LoVo (cell line): ENCODE data around the gene PRKAG1.

Experiments
- DNase-seq: peaks from one replicate; pipeline ENCODE4 v3.0.0-alpha.2; 2016; ENCODE audit warnings: low spot score

The PRKAG1 gene

DNA sequence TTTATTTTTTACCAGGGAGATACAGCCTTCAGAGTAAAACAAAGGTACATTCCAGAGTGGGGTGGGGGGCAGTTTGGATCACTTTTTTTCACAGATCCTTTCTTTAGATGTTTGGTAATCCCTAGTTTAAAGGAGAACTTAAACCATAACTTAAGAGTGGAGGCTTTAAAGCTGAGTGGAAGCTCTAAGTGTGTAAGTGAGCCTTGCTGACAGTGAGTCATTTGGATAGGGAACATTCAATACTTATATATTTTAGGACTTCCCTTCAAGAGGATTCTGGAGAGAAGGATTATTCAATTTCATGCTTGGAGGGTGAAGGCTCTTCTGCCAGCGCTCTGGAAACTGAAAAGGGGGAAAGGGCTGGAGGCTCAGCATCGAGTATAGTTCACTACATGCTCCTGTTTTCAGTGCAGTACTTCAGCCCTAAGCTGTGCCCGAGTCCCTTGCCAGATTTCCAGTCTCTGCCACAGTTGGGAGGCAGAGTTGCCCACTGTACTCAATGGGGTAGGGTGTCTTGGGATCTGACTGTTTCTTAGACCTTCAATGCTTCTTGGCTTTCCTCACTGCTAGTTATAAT lies 8.4 kb downstream of the PRKAG1 start:
- no peak for DNase-seq

DNA sequence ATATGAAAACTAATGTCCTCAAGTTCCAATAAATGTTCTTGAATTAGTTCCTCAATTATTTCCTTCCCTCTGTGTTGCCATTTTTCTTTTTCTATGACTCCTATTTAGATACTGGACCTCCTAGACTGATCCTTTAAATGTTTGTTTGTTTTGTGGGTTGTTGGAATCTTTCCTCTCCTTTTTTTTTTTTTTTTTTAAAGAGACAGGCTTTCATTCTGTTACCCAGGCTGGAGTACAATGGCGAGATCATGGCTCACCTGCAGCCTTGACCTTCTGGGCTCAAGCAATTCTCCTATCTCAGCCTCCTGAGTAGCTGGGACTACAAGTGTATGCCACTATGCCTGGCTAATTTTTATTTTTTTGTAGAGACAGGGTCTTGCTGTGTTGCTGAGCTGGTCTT lies 9.6 kb downstream of the PRKAG1 start:
- no peak for DNase-seq

DNA sequence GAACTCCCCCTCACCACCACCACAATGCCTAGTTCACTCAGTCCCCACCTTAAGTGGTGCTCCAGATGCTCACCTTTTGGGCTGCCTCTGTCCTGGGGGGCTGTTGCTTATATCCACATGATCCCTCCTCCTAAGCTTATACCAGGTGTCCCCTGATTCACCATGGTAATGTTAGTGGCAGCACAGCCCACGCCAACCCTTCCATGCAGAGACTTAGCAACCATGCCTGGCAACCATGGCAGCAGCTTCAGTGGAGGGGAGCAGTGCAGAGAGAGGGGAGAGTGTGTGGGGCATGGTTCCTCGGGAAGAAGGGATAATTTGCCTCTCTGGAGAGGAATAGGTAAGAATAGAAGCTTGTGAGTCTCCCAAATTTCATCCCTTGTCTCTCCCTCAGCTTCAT lies 18.2 kb downstream of the PRKAG1 start:
- DNase-seq = no peak

DNA sequence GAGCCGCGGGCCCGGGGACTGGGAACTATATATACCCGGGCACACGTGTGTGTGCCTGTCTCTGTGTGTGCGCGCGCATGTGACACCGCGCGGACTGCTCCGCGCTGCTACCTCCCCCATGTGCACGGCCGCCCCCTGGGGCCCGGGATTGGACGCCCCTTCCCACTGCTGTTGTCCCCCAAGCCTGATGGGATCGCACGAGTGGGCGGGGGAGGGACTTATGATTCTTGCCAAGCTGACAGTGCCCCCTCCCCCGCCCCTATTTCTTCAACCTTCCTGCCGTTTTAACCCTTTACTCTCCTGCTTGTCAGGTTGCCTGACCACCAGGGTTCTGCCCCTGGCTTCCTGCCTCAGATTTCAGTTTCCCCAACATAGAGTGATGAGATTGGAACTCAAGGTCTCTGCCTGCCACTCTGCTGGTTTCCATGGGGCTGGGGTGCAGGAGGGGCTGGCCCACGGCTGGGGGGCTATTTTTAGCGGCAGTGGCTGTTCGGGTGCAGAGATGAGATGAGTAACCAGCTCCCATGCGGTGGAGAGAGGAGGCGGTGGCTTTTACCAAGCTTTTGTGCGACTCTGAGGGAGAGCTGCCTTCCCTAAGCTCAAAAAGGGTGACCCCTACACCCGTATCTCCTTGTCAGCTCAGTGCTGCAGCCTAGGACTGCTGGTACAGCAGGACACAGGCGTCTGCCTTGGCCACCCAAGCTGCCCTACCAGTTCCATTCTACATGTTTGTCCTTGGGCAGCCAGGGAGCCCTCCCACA lies 19.0 kb downstream of the PRKAG1 start, which contains the start of gene DDN:
TSS of gene DDN (minus strand) at position 5 of the 761 bp plus-strand sequence. CDS start 88 bp downstream, outside the sequence.
- DNase-seq = no peak

DNA sequence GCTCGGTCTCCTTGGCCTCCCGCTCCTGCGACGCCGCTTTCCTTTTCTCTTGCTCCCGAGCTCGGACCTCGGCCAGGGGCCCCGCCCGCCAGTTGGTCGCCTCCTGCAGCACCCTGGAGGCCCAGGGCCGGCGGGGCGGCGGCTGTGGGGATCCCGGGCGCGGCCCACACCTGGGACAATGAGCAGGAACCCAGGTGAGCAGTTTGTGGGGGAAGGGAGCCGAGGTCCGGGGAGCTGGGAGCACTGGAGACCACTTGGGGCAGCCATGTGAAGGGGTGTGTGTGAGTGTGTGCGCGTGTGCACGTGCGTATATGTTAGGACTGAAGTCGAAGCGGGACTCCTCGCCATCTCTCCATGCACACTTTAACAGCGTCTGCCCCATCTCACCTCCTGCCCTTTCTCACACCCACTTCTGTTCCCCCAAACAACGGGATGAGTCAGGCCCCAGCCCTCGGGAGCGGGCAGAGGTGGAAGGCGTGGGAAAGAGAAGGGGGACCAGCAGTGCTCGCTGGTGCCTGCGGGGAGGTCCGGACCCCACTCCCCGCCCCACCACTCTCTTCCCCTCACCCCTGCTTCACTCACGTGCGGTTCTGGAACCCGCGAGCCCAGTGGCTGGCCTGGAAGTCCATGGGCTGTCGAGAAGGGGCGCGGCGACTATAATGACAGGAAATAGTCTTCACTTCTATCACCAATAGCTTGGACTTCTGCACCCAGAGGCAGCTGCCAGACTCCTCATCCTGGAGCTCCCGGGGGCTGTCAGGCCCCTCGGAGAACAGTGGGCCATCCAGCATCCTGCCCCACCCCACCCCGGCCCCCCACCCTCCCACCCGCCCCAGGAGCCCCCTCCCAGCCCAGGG lies 19.9 kb downstream of the PRKAG1 start:
- no peak for DNase-seq

DNA sequence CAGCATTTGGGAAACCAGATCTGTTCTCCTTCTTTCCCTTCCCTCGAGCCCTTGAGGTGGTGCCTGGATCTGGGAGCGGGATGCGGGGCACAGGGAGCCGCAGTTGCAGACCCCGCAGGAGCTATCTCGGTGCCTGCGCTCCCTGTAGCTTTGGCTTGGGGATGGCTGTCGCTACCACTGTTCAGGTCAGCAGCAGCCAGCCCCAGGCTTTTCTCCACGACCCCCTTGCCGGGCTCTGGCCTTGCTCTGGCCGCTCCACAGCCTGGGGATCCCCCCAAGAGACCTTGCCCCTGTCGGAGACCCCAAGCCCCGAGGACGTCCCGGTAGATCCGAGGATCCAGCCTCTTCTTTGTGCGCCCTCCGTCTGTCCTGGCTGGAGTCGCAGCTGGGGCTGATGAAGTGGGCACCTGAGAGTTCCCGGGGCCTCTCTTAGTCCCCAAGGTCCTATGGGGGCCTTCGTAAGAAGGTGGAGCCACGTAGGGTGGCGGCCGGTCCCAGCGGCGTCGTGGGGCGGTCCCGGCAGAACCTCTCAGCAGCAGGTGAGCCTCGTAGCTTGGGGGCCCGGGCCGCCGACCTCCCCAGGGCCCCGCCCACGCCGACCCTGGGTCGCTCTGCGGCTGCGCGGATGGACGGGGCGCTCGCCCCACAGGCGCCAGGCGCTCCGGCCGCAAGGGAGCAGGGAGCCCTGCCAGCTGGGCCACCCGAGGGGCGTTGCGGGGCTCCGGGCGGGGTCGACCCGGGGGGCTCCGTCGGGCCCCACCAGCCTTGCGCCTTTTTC lies 20.7 kb downstream of the PRKAG1 start:
- no peak for DNase-seq

DNA sequence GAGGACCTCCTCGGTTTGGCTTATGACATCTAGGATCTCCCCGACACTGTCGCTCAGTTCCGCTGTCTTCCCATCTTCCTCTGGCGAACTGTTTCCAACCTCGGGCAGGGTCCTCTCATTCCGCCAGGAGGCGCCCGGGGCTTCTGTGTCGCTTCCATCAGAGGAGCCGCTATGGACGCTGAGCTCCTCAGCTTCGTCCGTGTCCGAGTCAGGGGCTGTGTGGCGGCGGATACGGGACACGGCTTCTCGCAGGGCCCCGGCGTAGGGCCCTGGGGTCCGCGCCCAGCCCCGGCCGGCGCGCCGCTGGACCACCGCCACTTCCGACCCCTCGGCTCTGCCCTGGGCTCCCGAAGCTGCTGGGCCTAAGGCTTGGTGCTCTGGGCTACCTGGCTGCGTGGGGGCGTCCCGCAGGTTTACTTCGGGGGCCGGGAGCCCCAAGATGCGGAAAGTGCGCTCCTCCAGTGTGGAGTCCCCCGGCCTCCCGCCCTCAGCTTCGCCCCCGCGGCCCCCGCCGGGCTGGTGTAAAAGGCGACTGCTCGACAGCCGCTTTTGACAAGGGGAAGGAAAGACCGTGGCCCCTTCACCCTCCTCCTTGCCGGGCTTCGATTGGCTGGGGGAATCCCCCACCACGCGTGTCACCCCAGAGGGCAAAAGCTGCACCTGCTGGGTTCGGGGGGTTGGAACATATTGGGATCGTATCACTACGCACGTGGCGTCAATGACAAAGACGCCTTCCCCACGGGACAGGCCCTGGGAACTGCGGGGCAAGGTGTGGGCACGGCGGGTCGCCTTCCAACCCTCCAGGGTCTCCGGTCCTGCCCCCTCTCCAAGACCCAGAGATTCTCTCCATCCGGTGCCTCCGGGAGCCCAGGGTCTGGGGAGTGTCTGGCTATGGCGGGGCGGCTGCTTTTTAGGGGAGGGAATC lies 21.5 kb downstream of the PRKAG1 start:
- DNase-seq = peak; percentile 29

DNA sequence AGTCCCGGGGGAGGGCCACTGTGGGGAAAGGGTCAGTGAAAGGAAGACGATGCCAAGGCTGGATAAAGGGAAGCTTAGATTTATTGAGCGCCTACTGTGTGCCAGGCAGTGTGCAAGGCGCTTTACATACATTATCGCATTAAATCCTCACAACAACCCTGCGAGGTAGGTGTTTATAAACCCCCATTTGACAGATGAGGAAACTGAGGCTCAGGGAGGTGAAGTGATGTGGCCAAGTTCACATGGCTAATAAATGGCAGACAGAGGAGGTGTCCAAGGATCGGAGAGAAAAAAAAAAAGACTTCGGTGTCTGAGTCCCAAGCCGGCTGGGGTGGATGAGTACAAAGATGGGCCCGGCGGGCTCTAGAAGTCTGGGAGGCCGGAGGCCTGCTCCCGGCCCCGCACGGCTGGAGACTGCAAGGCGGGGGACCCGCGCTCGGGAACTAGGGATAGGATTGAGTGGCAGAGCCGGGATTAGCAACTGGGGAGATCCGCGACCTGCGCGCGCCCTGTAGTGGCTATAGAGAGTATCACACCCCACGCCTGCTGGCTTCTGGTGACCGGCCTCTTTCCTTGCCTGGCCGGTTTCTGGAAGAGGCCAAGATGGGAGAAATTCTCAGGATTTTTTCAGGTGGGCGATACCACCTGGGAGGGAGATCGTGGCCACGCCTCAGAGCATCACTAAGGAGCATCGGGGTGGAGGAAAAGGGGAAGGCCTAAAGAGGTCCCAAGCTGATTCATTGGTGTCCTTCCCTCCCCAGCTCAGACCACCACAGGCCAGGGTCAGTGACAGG lies 23.3 kb downstream of the PRKAG1 start:
- DNase-seq = peak; percentile 92

DNA sequence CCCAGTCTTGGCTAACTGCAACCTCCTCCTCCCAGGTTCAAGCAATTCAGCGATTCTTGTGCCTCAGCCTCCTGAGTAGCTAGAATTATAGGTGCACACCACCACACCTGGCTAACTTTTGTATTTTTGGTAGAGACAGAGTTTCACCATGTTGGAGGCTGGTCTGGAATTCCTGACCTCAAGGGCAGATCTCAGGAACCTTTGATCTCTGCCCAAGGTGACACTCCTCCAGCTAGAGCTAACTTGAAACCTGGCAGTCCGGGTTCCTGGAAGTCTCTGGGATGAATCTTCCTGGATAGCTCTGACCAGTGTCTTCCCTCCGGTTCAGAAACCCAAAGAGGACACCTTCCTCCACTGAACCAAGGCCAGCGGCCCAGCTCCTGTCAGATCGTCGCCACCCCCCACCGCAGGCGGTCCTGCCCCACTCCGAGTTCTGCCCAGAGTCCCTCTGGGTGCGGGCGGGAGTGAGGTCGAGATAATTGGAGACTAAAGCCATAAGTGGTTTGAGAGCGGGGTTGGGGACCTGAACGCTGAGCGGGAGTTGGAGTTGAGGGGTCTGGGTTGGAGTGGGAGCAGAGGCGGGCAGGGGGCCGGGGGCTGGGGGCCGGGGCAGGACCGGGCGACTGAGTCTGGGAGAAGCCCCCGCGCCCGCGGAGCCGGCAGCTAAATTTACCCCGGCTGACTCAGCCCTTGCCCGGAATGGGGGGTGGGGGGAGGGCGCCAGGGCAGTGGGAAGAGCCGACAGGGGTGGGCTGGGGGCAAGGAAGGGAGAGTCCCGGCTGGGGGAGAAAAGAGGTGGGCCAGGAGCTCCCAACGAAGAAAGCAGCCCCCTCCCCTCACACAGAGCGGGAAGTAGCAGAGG lies 24.1 kb downstream of the PRKAG1 start:
- no peak for DNase-seq

DNA sequence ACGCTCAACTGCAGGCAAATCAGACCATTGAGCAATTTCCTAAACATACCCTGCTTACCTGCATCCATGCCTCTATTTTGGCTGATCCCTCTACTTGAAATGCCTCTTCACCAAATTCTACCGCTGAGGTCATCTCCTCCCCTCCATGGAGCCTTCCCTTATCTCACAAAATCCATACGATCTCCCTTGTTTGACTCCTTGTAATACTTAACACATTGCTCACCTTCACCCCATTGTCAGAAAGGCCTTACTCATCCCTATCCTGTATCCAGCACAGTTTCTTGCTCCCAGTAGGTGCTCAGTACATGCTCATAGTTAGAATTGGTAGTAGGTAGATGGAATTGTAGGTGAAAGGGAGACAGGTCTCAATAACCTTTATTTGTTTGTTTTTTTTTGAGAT lies 24.8 kb downstream of the PRKAG1 start:
- no peak for DNase-seq

DNA sequence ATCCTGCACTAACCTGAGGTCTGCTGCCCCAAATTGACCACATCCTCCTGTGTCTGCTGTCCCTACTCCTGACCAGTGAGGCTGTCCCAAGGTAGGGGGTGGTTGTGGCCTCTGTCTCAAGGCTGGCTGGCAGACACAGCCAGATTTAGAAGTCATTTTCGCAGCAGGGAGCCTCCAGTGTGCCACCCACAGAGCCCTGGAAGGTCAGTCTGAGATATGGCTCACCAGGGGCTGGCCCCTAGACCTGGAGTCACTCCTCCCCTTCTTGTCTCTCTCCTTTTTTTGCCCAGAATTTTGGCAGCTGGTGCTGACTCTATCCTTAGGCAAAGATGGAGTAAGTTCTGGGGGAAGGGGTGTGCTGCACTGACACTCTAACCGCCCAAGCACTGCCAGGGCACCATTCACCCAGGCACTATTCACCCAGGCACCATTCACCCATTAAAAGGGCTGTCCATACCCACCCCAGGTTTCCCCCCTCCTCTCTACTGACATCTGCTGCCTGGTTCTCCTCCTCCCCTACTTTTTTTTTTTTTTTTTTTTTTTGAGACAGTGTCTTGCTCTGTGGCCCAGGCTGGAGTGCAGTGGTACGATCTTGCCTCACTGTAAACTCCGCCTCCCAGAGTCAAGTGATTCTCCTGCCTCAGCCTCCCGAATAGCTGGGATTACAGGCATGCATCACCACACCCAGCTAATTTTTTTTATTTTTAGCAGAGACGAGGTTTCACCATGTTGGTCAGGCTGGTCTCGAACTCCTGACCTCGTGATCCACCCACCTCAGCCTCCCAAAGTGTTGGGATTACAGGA lies 27.1 kb downstream of the PRKAG1 start:
- no peak for DNase-seq

DNA sequence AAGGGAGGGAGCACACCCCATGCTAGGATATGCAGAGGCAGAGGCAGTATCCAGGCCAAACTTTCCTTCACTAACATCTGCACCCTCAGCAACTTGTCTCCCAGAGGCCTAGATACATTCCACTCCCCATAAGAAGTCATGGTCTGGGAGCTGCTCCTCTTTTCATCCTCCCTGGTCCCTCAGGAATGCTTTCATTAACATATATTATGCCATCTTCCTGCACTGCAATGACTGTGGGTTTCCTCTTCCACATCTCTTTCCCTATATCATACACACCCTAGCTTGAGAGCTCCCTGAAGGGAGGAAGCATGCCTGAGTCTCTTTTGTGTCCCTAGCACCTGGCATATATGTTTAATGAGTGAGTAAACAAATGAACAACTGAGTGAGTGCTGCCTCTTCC lies 28.0 kb downstream of the PRKAG1 start:
- DNase-seq = no peak

DNA sequence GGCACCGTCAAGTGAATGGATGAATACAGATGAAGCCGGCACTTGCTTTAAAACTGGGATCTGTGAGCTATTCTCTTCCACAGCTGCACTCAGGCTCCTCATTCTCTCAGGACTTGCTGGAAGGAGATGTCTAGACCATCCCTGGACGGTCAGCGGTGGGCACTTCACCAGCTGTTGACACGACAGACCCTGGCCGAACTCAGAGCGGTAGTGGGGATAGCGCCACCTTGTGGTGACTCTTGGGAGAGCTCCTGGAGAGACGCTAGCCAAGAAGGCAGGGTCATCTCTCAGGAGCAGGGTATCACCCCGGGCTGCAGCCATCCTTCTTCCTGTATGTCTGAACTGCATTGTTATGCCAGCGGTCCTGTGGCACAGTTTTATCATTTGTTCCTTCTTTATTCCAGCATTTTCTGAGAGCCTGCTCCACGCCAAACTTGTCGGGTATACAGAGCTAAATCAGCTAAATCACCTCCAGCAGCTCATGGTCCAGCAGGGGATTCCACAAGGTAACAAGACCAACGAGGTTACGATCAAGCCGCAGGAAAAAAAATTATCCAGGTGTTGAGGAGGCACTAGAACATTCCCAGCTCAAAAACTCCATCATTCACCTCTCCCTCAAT lies 30.4 kb downstream of the PRKAG1 start:
- DNase-seq = peak; percentile 56

DNA sequence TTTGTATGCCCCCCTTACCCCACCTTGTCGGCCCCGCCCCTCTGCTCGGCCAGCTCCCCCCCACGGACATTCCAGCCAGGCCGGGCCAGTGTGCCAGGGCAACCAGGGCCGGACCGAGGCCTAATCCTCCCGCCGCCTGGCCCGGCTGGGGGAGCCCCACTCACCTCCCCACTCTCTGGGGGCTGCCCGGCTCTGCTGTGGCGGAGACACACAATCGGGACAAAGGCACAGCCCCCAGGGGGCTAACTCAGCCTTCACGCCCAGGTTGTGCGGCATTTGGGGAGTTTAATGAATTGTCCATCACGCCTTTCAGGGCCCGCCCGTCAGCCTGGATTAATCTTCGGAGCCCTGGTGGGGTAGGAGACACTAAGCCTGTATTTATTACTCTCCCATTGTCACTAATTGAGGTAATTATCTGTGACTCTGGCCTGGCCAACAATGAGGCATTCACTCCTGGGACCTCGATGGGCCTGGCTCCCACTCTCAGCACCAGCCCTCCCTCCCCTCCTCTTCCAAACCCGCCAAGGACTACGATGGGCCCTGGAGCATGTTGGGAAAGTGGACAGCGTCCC lies 31.8 kb downstream of the PRKAG1 start:
- no peak for DNase-seq

DNA sequence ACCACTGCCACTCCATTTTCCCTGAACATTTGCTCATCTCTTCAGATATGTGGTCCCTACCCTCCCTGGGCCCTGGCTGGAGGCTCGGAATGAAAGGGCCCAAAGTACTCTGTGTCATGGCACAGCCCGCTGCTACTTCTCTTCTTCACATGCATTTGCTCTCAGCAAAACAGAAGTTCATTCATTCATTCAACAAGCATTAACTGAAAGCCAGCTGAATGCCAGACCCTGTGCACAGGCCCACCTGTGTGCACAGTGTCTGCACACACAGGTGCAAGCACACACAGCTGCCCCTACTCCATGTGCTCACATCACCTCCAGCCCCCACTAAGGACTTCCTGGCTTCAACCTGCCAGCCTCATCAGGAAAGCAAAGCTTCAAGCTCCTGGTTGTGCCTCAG lies 32.7 kb downstream of the PRKAG1 start:
- no peak for DNase-seq

DNA sequence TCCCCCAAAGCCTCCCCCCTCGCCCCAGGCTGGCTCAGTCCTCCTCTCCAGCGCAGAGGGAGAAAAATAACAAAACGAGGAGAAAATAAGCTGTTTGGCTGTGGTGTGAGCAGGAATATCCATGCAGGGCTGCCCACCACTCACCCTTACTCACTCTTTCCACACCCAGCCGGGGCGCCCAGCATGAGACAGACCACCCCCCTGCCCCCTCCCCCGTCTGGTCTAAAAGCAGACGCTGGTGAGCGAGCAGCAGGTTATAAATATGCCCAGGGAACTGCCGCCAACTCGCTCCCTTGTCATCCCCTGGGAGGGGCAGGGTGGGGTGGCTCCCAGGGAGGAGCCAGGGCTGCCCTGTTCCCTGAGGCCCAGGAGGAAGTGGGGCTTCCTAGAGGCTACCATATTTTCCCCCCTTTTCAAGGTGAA lies 33.1 kb downstream of the PRKAG1 start:
- no peak for DNase-seq

DNA sequence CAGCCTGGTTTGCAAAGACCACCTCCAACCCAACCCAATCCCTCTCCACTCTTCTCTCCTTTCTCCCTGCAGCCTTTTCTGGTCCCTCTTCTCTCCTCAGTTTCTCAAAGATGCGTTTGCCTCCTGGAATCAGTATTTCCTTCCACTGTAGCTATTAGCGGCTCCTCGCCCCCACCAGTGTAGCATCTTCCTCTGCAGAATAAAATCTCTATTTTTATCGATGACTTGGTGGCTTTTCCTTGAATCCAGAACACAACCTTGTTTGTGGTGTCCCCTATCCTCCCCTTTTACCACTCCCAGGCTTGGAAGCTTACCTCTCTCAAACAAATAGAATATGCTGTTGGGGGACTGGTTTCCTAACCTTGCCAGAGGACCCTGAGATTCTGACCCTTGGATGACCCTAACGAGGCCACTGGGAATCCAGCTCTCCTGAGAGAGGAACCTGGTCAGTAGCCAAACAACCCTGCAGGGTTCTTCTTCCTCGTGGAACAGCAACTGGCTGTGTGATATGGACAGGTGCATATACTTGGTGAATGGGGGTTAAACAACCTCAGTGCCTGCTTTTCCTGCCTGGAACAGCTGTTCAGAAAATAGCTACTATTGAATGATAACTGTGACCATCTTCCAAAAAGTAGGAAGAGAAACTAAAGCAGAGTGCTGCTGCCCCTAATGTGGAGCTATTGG lies 36.0 kb downstream of the PRKAG1 start:
- no peak for DNase-seq
